Activated T-cell treated with anti-CD3 and anti-CD28 coated beads, Interleukin-2, amount 50 U/mL, for 4 hours (primary cell): ENCODE results near the gene NEK11. TPM values are rescaled to one million over a fixed set of nuclear protein-coding genes. Genes with fewer than 3 reads are reported as not detected.

ENCODE experiments used
- ATAC-seq, 2 donors: fragments of 200-7000 bp; cut with Tn5 transposase; one replicate each; pipeline ENCODE4 v1.10.0; 2021
- DNase-seq: peaks from one replicate; pipeline ENCODE4 v3.0.0-alpha.2; 2020
- H3K27me3 Mint-ChIP-seq: one replicate; pipeline ENCODE4 v1.8.0; 2021; ENCODE audit warnings: low read depth, mixed read lengths
- H3K36me3 Mint-ChIP-seq: one replicate; pipeline ENCODE4 v1.8.0; 2022; ENCODE audit warnings: mixed read lengths; ENCODE audit not compliant: insufficient read depth
- H3K4me1 Mint-ChIP-seq: one replicate; pipeline ENCODE4 v1.8.0; 2021; ENCODE audit warnings: low read depth, mixed read lengths
- H3K4me3 Mint-ChIP-seq: one replicate; pipeline ENCODE4 v1.8.0; 2021; ENCODE audit warnings: mild to moderate bottlenecking, moderate library complexity, mixed read lengths
- H3K9me3 Mint-ChIP-seq: one replicate; pipeline ENCODE4 v1.8.0; 2021; ENCODE audit warnings: mixed read lengths
- total RNA-seq, 3 donors: library from RNA; stranded (reverse); gene quantifications; one replicate each; pipeline ENCODE4 v1.2.1, GENCODE V29; 2021

NEK11 gene
- total RNA-seq, 3 donors from 2014 or later: 0.58 to 1.4 (median 1.2) TPM

GRCh38 chr3:131200636-131201199 is 174.0 kb downstream of the NEK11 start:
- no peaks in the 10 kb centered on the region for H3K36me3 Mint-ChIP-seq
- H3K9me3 Mint-ChIP-seq: peaks cover 13% of the 10 kb centered on the region
- H3K4me3 Mint-ChIP-seq: no peak overlapping the region
- no peaks in the 10 kb centered on the region for H3K4me1 Mint-ChIP-seq
- H3K27me3 Mint-ChIP-seq: no peaks in the 10 kb centered on the region
- ATAC-seq: no peak
- DNase-seq: no peak

GRCh38 chr3:131216330-131216729 is 189.7 kb downstream of the NEK11 start:
- Mint-ChIP-seq H3K9me3 (no peaks in the 10 kb centered on the region), H3K4me3 (no peak overlapping the region), H3K36me3 (peaks cover 5% of the 10 kb centered on the region), H3K4me1 (no peaks in the 10 kb centered on the region), H3K27me3 (peaks cover 3% of the 10 kb centered on the region)
- ATAC-seq (no peak), DNase-seq (no peak)

- H3K4me1 Mint-ChIP-seq: no peaks in the 10 kb centered on the region
- peaks cover 5% of the 10 kb centered on the region for H3K36me3 Mint-ChIP-seq
- no peak overlapping the region for H3K4me3 Mint-ChIP-seq
- DNase-seq (no peak), ATAC-seq (no peak)
- H3K27me3 Mint-ChIP-seq: peaks cover 3% of the 10 kb centered on the region
- no peaks in the 10 kb centered on the region for H3K9me3 Mint-ChIP-seq
Observed at GRCh38 chr3:131216801-131217200, 190.1 kb downstream of the NEK11 start.

GRCh38 chr3:131217296-131217741 is 190.6 kb downstream of the NEK11 start:
- no peak for ATAC-seq
- peaks cover 3% of the 10 kb centered on the region for H3K27me3 Mint-ChIP-seq
- no peaks in the 10 kb centered on the region for H3K4me1 Mint-ChIP-seq
- peaks cover 5% of the 10 kb centered on the region for H3K36me3 Mint-ChIP-seq
- H3K4me3 Mint-ChIP-seq: no peak overlapping the region
- no peak for DNase-seq
- no peaks in the 10 kb centered on the region for H3K9me3 Mint-ChIP-seq

GRCh38 chr3:131218196-131218595 is 191.5 kb downstream of the NEK11 start:
- Mint-ChIP-seq H3K4me3 (no peak overlapping the region), H3K4me1 (no peaks in the 10 kb centered on the region), H3K9me3 (no peaks in the 10 kb centered on the region), H3K27me3 (peaks cover 3% of the 10 kb centered on the region), H3K36me3 (peaks cover 5% of the 10 kb centered on the region)
- DNase-seq (no peak), ATAC-seq (no peak)

GRCh38 chr3:131221731-131222130 is 195.1 kb downstream of the NEK11 start:
- no peak overlapping the region for H3K4me3 Mint-ChIP-seq
- no peak for ATAC-seq

GRCh38 chr3:131222599-131222998 is 195.9 kb downstream of the NEK11 start:
- H3K27me3 Mint-ChIP-seq: no peaks in the 10 kb centered on the region
- no peak for ATAC-seq

More at GRCh38 chr3:131221731-131222130, 195.1 kb downstream of the NEK11 start:
- peaks cover 2% of the 10 kb centered on the region for H3K36me3 Mint-ChIP-seq
- no peaks in the 10 kb centered on the region for H3K27me3 Mint-ChIP-seq
- H3K9me3 Mint-ChIP-seq: no peaks in the 10 kb centered on the region
- no peak for DNase-seq
- H3K4me1 Mint-ChIP-seq: no peaks in the 10 kb centered on the region

GRCh38 chr3:131223373-131224289 is 197.0 kb downstream of the NEK11 start:
- Mint-ChIP-seq H3K27me3 (no peaks in the 10 kb centered on the region), H3K36me3 (peaks cover 3% of the 10 kb centered on the region), H3K4me1 (no peaks in the 10 kb centered on the region), H3K4me3 (no peak overlapping the region), H3K9me3 (no peaks in the 10 kb centered on the region)
- no peak for DNase-seq
- ATAC-seq: no peak

More at GRCh38 chr3:131222599-131222998, 195.9 kb downstream of the NEK11 start:
- Mint-ChIP-seq H3K4me3 (no peak overlapping the region), H3K9me3 (no peaks in the 10 kb centered on the region), H3K36me3 (peaks cover 2% of the 10 kb centered on the region), H3K4me1 (no peaks in the 10 kb centered on the region)
- DNase-seq: no peak

- Mint-ChIP-seq H3K4me1 (no peaks in the 10 kb centered on the region), H3K4me3 (no peak overlapping the region), H3K9me3 (no peaks in the 10 kb centered on the region), H3K27me3 (no peaks in the 10 kb centered on the region), H3K36me3 (peaks cover 1% of the 10 kb centered on the region)
- DNase-seq (no peak), ATAC-seq (no peak)
Observed at GRCh38 chr3:131224886-131225550, 198.3 kb downstream of the NEK11 start.

GRCh38 chr3:131228522-131228921 is 201.8 kb downstream of the NEK11 start:
- Mint-ChIP-seq H3K9me3 (no peaks in the 10 kb centered on the region), H3K36me3 (peaks cover 1% of the 10 kb centered on the region), H3K4me3 (no peak overlapping the region), H3K4me1 (no peaks in the 10 kb centered on the region), H3K27me3 (no peaks in the 10 kb centered on the region)
- ATAC-seq: no peak
- no peak for DNase-seq

GRCh38 chr3:131231710-131232389 is 205.2 kb downstream of the NEK11 start:
- H3K4me3 Mint-ChIP-seq: no peak overlapping the region
- peaks cover 1% of the 10 kb centered on the region for H3K36me3 Mint-ChIP-seq
- no peaks in the 10 kb centered on the region for H3K9me3 Mint-ChIP-seq
- no peak for DNase-seq
- no peak for ATAC-seq
- H3K4me1 Mint-ChIP-seq: no peaks in the 10 kb centered on the region
- H3K27me3 Mint-ChIP-seq: no peaks in the 10 kb centered on the region

- DNase-seq (no peak), ATAC-seq (no peak)
- Mint-ChIP-seq H3K4me1 (no peaks in the 10 kb centered on the region), H3K27me3 (no peaks in the 10 kb centered on the region), H3K9me3 (no peaks in the 10 kb centered on the region), H3K36me3 (peaks cover 1% of the 10 kb centered on the region), H3K4me3 (no peak overlapping the region)
Observed at GRCh38 chr3:131232711-131233267, 206.1 kb downstream of the NEK11 start.

GRCh38 chr3:131233900-131234668 is 207.4 kb downstream of the NEK11 start:
- no peaks in the 10 kb centered on the region for H3K27me3 Mint-ChIP-seq

More at GRCh38 chr3:131233900-131234668, 207.4 kb downstream of the NEK11 start:
- H3K36me3 Mint-ChIP-seq: no peaks in the 10 kb centered on the region
- ATAC-seq (no peak), DNase-seq (no peak)
- H3K4me3 Mint-ChIP-seq: no peak overlapping the region
- no peaks in the 10 kb centered on the region for H3K9me3 Mint-ChIP-seq
- no peaks in the 10 kb centered on the region for H3K4me1 Mint-ChIP-seq
